ENCODE data around the gene TSPAN31. TPM values are rescaled to one million over a fixed set of nuclear protein-coding genes. Genes with fewer than 3 reads are reported as not detected.

Gene TSPAN31
- total and polyA plus RNA-seq, 2 of the 8 experiments (the other 6 are each of a cell fraction or from before 2014, with no cell fraction given): 15.8 to 31.4 TPM

DNA sequence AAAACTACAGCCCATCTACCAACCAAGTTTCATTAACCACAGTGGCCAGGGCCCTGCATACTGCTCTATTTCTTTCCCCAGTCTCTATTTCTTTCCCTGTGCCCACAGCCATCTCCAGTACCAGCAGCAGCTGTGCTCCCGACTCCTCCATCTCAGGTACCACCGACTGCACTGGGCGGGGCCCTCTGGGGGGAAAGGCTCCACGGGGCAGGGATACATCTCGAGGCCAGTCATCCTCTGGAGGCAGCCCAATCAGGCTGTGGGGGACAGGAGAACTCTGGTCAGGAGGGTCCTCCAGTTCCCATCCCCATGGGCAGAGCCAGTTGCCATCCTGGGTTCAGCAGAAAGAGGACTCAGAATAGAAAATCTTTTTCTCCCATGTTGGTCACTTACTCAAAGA lies 4.2 kb downstream of the TSPAN31 start:
- Histone ChIP-seq H3K4me3 (ENCODE audit: extremely low read depth in 1 of 4, insufficient read depth in 2 of 4, low read depth in 3 of 4, low read length in 4 of 4) (no peak overlapping the region), H2BK12ac (ENCODE audit: low read depth, low read length) (no peak overlapping the region), H3K14ac (ENCODE audit: insufficient read length) (no peak overlapping the region), H4K91ac (replicated peaks; ENCODE audit: insufficient read length, low read length) (no peak overlapping the region), H3K79me2 (ENCODE audit: control insufficient read depth in 1 of 2, insufficient read depth in 2 of 2, low read length in 2 of 2) (peaks cover 12 to 20% of the 10 kb centered on the region in 2 experiments), H3K4me2 (ENCODE audit: insufficient read depth in 1 of 2, low read depth in 2 of 2, low read length in 2 of 2) (no peak overlapping the region), H3K18ac (ENCODE audit: extremely low read depth, low read length) (no peak overlapping the region), H3K4ac (replicated peaks; ENCODE audit: insufficient read length, low read depth, low read length) (no peak overlapping the region), H2AFZ (ENCODE audit: low read length) (no peak overlapping the region), H4K20me1 (replicated peaks in 1 of 2; ENCODE audit: control insufficient read depth in 1 of 2, insufficient read depth in 2 of 2, low read length in 2 of 2) (peaks cover 0 to 2% of the 10 kb centered on the region in 2 experiments), H2BK5ac (ENCODE audit: low read depth, low read length) (no peak overlapping the region), H3K9ac (replicated peaks in 1 of 4; ENCODE audit: extremely low read depth in 1 of 4, low read depth in 3 of 4, low read length in 3 of 4) (no peak overlapping the region), H3K4me1 (replicated peaks in 1 of 4; ENCODE audit: control insufficient read depth in 3 of 4, insufficient read depth in 4 of 4, low read length in 3 of 4) (peaks cover 5 to 18% (median 7%) of the 10 kb centered on the region in 4 experiments), H3K79me1 (ENCODE audit: low read depth, low read length) (peaks cover 20% of the 10 kb centered on the region), H4K5ac (ENCODE audit: insufficient read length, low read depth, low read length) (no peak overlapping the region), H3K56ac (replicated peaks; ENCODE audit: insufficient read length, low read depth, low read length) (no peak overlapping the region), H3K27me3 (replicated peaks in 1 of 4; ENCODE audit: control insufficient read depth in 3 of 4, extremely low read depth in 1 of 4, insufficient read depth in 3 of 4, low read length in 3 of 4) (peaks cover 0 to 5% (median 4%) of the 10 kb centered on the region in 4 experiments; a peak in 4 of 7 replicates), H3K36me3 (ENCODE audit: control insufficient read depth in 2 of 4, insufficient read depth in 4 of 4, low read length in 3 of 4) (peaks cover 21 to 49% (median 36%) of the 10 kb centered on the region in 4 experiments), H4K8ac (ENCODE audit: extremely low read depth, insufficient read depth, low read length) (no peak overlapping the region), H2AK5ac (ENCODE audit: low read depth, low read length) (no peak overlapping the region), H3K23me2 (ENCODE audit: low read depth, low read length) (peaks cover 15% of the 10 kb centered on the region), H2BK20ac (ENCODE audit: low read length) (no peak overlapping the region), H2BK15ac (ENCODE audit: low read length) (no peak overlapping the region), H2BK120ac (replicated peaks; ENCODE audit: low read depth, low read length) (no peak overlapping the region), H3K9me3 (ENCODE audit: insufficient read depth in 2 of 2, low read depth in 1 of 2, low read length in 1 of 2) (no peaks in the 10 kb centered on the region), H3K23ac (ENCODE audit: insufficient read length) (no peak overlapping the region), H3K27ac (ENCODE audit: low read depth, low read length) (no peak overlapping the region)
- FAIRE-seq (no peak), DNase-seq (ENCODE audit: low read depth in 1 of 2, low spot score in 2 of 2) (no peak)
- CTCF ChIA-PET (ENCODE audit: partially characterized antibody): interaction anchor here (1.7 kb wide), 1 partner anchor 8 kb away, joined by 4 read pairs; no protein-coding TSS in a partner anchor
- POLR2A ChIA-PET (ENCODE audit: partially characterized antibody): interaction anchor here (0.7 to 5.3 kb wide), 10 partner anchors 8 to 34 kb away, joined by 3 to 25 read pairs (median 4); partner anchors contain the start of gene AGAP2
- TF ChIP-seq SIN3A (conservative IDR thresholded peaks at IDR 0.05 in 1 of 2, IDR thresholded peaks at IDR 0.05 in 1 of 2; ENCODE audit: low read depth in 1 of 2, low read length in 2 of 2) (no peak), CTBP2 (IDR thresholded peaks at IDR 0.05; ENCODE audit: borderline replicate concordance, insufficient read depth, insufficient read length, low read length) (no peak), KDM5A (IDR thresholded peaks at IDR 0.05; ENCODE audit: low read length) (no peak), SP2 (IDR thresholded peaks at IDR 0.05; ENCODE audit: low read length) (no peak), CHD2 (IDR thresholded peaks at IDR 0.05; ENCODE audit: low read length) (no peak), BACH1 (IDR thresholded peaks at IDR 0.05; ENCODE audit: low read length) (no peak), EZH2 (IDR thresholded peaks at IDR 0.05; ENCODE audit: low read depth, low read length, severe bottlenecking) (no peak), HDAC2 (IDR thresholded peaks at IDR 0.05; ENCODE audit: borderline replicate concordance in 1 of 2, low read depth in 2 of 2, low read length in 2 of 2) (no peak)
- TF ChIP-seq, protein P1, sequence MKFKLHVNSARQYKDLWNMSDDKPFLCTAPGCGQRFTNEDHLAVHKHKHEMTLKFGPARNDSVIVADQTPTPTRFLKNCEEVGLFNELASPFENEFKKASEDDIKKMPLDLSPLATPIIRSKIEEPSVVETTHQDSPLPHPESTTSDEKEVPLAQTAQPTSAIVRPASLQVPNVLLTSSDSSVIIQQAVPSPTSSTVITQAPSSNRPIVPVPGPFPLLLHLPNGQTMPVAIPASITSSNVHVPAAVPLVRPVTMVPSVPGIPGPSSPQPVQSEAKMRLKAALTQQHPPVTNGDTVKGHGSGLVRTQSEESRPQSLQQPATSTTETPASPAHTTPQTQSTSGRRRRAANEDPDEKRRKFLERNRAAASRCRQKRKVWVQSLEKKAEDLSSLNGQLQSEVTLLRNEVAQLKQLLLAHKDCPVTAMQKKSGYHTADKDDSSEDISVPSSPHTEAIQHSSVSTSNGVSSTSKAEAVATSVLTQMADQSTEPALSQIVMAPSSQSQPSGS (IDR thresholded peaks at IDR 0.05; ENCODE audit: low read length): no peak
- 96% methylated on average over 5 of the region's 5 CpGs; no CpG with 5 or more reads in 1 of the 2 experiments for WGBS, 2 experiments (ENCODE audit: extremely low coverage in 1 of 2, insufficient coverage in 1 of 2, insufficient read length in 1 of 2, insufficient replicate concordance in 2 of 2, low coverage in 1 of 2, low lambda C conversion rate in 2 of 2, missing lambda C conversion rate in 1 of 2)

Measured in H1 (cell line).